Suprapubic skin (tissue), 4 donors: ENCODE measurements around the gene GCNT1. TPM values are rescaled to one million over a fixed set of nuclear protein-coding genes. Genes with fewer than 3 reads are reported as not detected.

Experiments
- DNase-seq, 2 donors: peaks; one replicate each; pipeline ENCODE4 v3.0.0-alpha.2; 2019; ENCODE audit warnings: low spot score in 2 of 2
- H3K27ac ChIP-seq: fragments of 200-600 bp; sonication (generic); one replicate; pipeline ENCODE4 v1.5.1; 2019
- H3K27me3 ChIP-seq: fragments of 200-600 bp; sonication (generic); one replicate; pipeline ENCODE4 v1.5.1; 2019
- H3K36me3 ChIP-seq: fragments of 200-600 bp; sonication (generic); one replicate; pipeline ENCODE4 v1.5.1; 2019
- H3K4me1 ChIP-seq: fragments of 200-600 bp; sonication (generic); one replicate; pipeline ENCODE4 v1.5.1; 2019
- H3K4me3 ChIP-seq: fragments of 200-600 bp; sonication (generic); one replicate; pipeline ENCODE4 v1.5.1; 2019; ENCODE audit warnings: mild to moderate bottlenecking
- H3K9me3 ChIP-seq: fragments of 200-600 bp; sonication (generic); one replicate; pipeline ENCODE4 v1.5.1; 2019
- EP300 ChIP-seq: sonication (generic); formaldehyde crosslinking; IDR thresholded peaks from one replicate; pipeline ENCODE4 v1.6.1; 2017; ENCODE audit warnings: antibody characterized with exemption
- POLR2A ChIP-seq, 2 donors: fragments of 450-650 bp; IDR thresholded peaks; one replicate each; pipeline ENCODE4 v1.6.1; 2017; ENCODE audit warnings: antibody characterized with exemption in 2 of 2, mild to moderate bottlenecking in 2 of 2, moderate library complexity in 2 of 2
- POLR2AphosphoS5 ChIP-seq, 3 donors: sonication (generic); formaldehyde crosslinking; IDR thresholded peaks; one replicate each; pipeline ENCODE4 v1.6.1; 2017; ENCODE audit warnings: antibody characterized with exemption in 3 of 3
- WGBS: methylation state at CpG from one replicate; pipeline ENCODE4 v1.1.5; 2018; 5-methylcytosine and 5-hydroxymethylcytosine counted together
- total RNA-seq, 4 donors: library from RNA; depleted of rRNA; stranded (reverse); fragments of >200 nt; gene quantifications; one replicate each; pipeline ENCODE4 v1.1.0, GENCODE V29; 2016
- TF ChIP-seq, protein P1 (sequence below), 2 donors: fragments of 200-600 bp in 1 of 2; fragments of 450-650 bp in 1 of 2; sonication (generic) in 1 of 2; IDR thresholded peaks; one replicate each; pipeline ENCODE4 v1.5.1; 2016 to 2019; ENCODE audit warnings: antibody characterized with exemption in 2 of 2, mild to moderate bottlenecking in 1 of 2, moderate library complexity in 1 of 2

GCNT1 gene
- total RNA-seq, 4 donors from 2014 or later: 1.0 to 7.9 (median 5.4) TPM

DNA sequence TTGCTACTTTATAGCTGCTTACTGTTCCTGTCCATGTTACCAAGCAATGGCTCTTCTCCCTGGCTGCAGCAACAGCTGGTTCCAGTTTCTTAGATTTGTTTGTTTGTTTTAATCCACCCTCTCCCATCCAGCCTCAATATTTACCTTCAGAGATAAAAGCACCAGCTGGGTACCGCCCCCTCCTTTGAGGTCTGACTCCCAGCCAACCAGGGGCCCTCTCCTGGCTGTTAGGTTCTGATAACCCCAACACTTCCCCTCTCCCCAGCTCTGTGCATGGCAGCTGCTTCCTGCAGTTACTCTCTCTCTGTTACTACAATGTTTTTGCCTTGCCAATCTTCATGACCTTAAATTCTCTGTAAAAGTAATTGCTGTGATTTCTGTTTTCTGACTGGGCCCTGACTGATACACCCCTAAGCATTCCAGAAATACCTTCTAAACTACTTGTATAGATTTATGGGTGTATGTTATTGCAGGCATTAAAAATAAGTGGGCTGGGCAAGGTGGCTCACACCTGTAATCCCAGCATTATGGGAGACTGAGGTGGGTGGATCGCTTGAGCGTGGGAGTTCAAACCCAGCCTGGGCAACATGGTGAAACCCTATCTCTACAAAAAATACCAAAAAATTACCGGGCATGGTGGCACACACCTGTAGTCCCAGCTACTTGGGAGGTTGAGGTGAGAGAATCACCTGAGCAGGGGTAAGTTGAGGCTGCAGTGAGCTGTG is 2.6 kb upstream of the GCNT1 start:
- Histone ChIP-seq H3K4me3 (no peak overlapping the region), H3K9me3 (no peaks in the 10 kb centered on the region), H3K4me1 (peaks cover 17% of the 10 kb centered on the region), H3K27me3 (no peaks in the 10 kb centered on the region), H3K36me3 (no peaks in the 10 kb centered on the region), H3K27ac (no peak overlapping the region)
- no peak for DNase-seq
- no peak for TF ChIP-seq POLR2AphosphoS5 (IDR thresholded peaks at IDR 0.05)
- no peak for TF ChIP-seq EP300
- TF ChIP-seq POLR2A (IDR thresholded peaks at IDR 0.05): no peak
- WGBS: 79% methylated on average over 4 of the region's 4 CpGs

DNA sequence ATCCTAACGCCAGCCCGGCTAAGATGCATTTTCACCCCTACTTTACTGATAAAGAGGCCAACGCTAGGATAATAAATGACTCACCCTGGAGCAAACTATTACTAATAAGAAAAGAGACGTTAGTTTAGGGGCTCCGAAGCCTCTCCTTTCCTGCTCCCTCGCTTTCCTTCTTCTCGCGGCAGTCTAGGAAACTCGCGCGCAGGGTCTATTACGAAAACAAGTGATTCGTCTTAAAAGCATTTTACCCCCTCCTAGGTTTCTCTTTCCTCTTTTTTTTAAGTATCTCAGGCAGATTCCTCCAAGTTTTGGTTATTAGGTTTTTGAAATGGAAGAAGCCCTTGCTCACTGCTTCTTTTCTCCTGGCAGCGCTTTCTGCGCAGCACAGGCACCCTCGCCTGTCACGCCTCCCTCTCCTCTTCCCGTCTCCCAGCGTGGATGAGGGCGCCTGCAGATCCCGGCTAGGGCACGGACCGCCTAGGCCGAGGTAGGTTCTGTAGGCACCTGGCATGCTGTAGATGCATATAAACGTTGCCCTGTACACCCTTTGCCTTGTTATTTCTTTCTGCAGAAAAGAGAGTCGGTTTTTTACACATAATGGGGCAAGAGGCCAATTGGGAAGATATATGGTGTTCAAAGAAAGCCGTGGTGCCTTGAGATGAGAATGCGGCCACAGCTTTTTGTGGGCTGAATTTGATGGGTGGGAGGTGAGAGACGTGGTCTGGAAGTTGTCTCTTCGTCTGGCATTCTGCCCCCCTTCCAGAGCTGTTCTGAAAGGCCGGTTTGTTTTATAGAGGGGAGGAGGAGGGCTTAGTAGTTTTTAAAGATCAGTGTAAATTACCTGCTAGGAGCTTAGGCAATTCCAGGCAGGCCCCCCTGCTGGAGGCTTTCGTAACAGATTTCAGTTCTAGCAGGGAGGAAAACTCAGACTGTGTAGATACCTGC is 983 bp downstream of the GCNT1 start:
- DNase-seq: no peak
- Histone ChIP-seq H3K36me3 (no peaks in the 10 kb centered on the region), H3K27ac (peak overlapping the region; percentile 51), H3K9me3 (no peaks in the 10 kb centered on the region), H3K4me3 (peak overlapping the region; percentile 68), H3K27me3 (no peaks in the 10 kb centered on the region), H3K4me1 (peaks cover 17% of the 10 kb centered on the region)
- 6% methylated on average over 32 of the region's 32 CpGs for WGBS
- no peak for TF ChIP-seq POLR2A (IDR thresholded peaks at IDR 0.05)

DNA sequence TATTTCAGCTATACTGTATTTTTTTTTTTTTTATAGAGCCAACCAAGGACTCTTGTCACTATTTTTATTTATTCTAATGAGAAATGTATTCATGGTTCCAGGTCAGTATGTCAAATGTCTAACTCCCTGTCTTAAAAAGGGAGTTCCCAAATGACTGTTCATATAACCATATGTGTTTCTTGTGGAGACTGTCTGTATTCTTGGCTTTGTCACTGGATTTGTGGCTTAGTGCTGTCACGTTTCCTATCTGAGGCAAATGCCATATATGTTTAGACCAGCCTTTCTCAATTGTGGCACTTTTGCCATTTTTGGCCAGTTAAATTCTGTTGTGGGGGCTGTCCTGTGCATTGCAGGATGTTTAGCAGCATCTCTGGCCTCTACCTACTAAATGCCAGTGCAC is 3.1 kb downstream of the GCNT1 start:
- no peak for TF ChIP-seq POLR2A (IDR thresholded peaks at IDR 0.05)
- no peak for TF ChIP-seq EP300
- TF ChIP-seq, protein P1, sequence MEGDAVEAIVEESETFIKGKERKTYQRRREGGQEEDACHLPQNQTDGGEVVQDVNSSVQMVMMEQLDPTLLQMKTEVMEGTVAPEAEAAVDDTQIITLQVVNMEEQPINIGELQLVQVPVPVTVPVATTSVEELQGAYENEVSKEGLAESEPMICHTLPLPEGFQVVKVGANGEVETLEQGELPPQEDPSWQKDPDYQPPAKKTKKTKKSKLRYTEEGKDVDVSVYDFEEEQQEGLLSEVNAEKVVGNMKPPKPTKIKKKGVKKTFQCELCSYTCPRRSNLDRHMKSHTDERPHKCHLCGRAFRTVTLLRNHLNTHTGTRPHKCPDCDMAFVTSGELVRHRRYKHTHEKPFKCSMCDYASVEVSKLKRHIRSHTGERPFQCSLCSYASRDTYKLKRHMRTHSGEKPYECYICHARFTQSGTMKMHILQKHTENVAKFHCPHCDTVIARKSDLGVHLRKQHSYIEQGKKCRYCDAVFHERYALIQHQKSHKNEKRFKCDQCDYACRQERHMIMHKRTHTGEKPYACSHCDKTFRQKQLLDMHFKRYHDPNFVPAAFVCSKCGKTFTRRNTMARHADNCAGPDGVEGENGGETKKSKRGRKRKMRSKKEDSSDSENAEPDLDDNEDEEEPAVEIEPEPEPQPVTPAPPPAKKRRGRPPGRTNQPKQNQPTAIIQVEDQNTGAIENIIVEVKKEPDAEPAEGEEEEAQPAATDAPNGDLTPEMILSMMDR (IDR thresholded peaks at IDR 0.05): no peak
- TF ChIP-seq POLR2AphosphoS5 (IDR thresholded peaks at IDR 0.05): no peak
- Histone ChIP-seq H3K4me3 (no peak overlapping the region), H3K27ac (no peak overlapping the region), H3K4me1 (peaks cover 17% of the 10 kb centered on the region), H3K36me3 (no peaks in the 10 kb centered on the region), H3K9me3 (no peaks in the 10 kb centered on the region), H3K27me3 (no peaks in the 10 kb centered on the region)
- 65% methylated on average over 1 of the region's 1 CpG for WGBS
- DNase-seq: no peak

DNA sequence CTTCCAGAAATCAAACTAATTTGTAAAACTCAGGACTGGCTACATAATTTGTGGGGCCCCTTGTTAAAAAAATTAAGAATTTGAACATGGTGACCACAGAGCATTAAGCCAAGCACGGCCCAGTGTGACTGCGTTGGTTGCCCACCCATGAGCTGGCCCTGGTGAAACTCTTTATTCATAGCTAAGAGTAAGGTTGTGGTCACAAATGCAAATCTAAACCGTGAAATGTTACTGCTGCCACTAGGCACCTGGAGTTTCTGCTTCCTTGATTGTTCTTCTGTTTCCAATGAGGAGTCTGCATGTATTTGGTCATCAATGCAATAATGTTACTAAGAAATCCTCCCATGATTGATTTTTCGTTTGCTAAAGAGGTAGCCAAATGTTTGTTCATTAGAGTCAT is 4.2 kb downstream of the GCNT1 start:
- Histone ChIP-seq H3K27me3 (no peaks in the 10 kb centered on the region), H3K4me3 (no peak overlapping the region), H3K4me1 (peaks cover 17% of the 10 kb centered on the region), H3K27ac (no peak overlapping the region), H3K9me3 (no peaks in the 10 kb centered on the region), H3K36me3 (no peaks in the 10 kb centered on the region)
- no peak for TF ChIP-seq POLR2A (IDR thresholded peaks at IDR 0.05)
- no peak for TF ChIP-seq POLR2AphosphoS5 (IDR thresholded peaks at IDR 0.05)
- TF ChIP-seq, protein P1 (IDR thresholded peaks at IDR 0.05): no peak
- no peak for TF ChIP-seq EP300
- WGBS: 85% methylated on average over 4 of the region's 4 CpGs
- no peak for DNase-seq

DNA sequence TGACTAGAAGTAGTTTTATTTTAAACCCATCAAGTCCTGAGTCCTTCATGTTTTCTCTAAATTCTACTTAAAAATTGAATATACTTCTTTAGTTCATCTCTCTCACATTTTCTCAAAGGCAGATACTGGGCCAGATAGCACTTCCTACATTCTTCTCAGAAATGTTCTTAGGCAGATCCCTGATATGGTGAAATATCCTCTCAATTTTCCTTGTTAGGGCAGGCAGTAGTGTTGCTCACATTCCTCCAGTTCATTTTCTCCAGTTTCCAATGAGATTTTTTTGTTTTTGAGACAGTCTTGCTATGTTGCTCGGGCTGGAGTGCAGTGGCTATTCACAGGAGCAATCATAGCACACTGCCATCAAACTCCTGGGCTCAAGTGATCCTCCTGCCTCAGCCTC is 5.7 kb downstream of the GCNT1 start:
- 96% methylated on average over 1 of the region's 1 CpG for WGBS
- no peak overlapping the region for H3K27ac ChIP-seq

More for the DNA sequence above, 5.7 kb downstream of the GCNT1 start:
- no peaks in the 10 kb centered on the region for H3K27me3 ChIP-seq
- H3K4me3 ChIP-seq: no peak overlapping the region
- no peaks in the 10 kb centered on the region for H3K36me3 ChIP-seq
- H3K9me3 ChIP-seq: no peaks in the 10 kb centered on the region
- H3K4me1 ChIP-seq: peaks cover 7% of the 10 kb centered on the region
- TF ChIP-seq EP300: no peak
- no peak for TF ChIP-seq POLR2A (IDR thresholded peaks at IDR 0.05)
- TF ChIP-seq, protein P1 (IDR thresholded peaks at IDR 0.05): no peak
- TF ChIP-seq POLR2AphosphoS5 (IDR thresholded peaks at IDR 0.05): no peak
- no peak for DNase-seq
